Measurements from ENCODE around the gene ELMO1. TPM values are rescaled to one million over a fixed set of nuclear protein-coding genes. Genes with fewer than 3 reads are reported as not detected.

ELMO1 gene
- total and polyA plus RNA-seq, 2 experiments from 2014 or later, result 6.5 to 24.9 TPM

GRCh38 chr7:37041461-37041860 is 407.2 kb downstream of the ELMO1 start:
- no peaks in the 10 kb centered on the region for H3K27me3 ChIP-seq (ENCODE audit: insufficient read depth)
- H3K4me3 ChIP-seq, result no peak overlapping the region
- H3K4me1 Mint-ChIP-seq, result peaks cover 5% of the 10 kb centered on the region; the same call in 2 of the 3 replicates
- H3K4me3 Mint-ChIP-seq, result no peak overlapping the region
- H3K27ac ChIP-seq (ENCODE audit: low read depth), result no peak overlapping the region
- no peaks in the 10 kb centered on the region for H3K27me3 Mint-ChIP-seq (ENCODE audit: insufficient read depth, low read depth, poor library complexity)
- H2AFZ ChIP-seq, result no peak overlapping the region
- no peak for TF ChIP-seq REST (IDR thresholded peaks at IDR 0.05; ENCODE audit: unreplicated experiment)
- no peak for TF ChIP-seq NANOG (IDR thresholded peaks at IDR 0.05; ENCODE audit: borderline replicate concordance)
- no peak for TF ChIP-seq POLR2AphosphoS5 (IDR thresholded peaks at IDR 0.05; ENCODE audit: low read depth)
- TF ChIP-seq ZNF462 (CRISPR knock-in tag; IDR thresholded peaks at IDR 0.05), result no peak
- TF ChIP-seq EZH2 (IDR thresholded peaks at IDR 0.05; ENCODE audit: low read depth, unreplicated experiment), result no peak
- no peaks in the 10 kb centered on the region for H3K36me3 ChIP-seq (ENCODE audit: insufficient read depth)
- no peaks in the 10 kb centered on the region for H4K20me1 ChIP-seq (replicated peaks; ENCODE audit: insufficient read depth)
- ATAC-seq (no peak), DNase-seq (ENCODE audit: low spot score) (no peak)
- H3F3A ChIP-seq (replicated peaks; ENCODE audit: low read depth), result no peaks in the 10 kb centered on the region
- no peaks in the 10 kb centered on the region for H3K4me1 ChIP-seq (ENCODE audit: insufficient read depth)
- H3K27ac Mint-ChIP-seq, result no peak overlapping the region
- no peaks in the 10 kb centered on the region for H3K9me2 ChIP-seq (ENCODE audit: insufficient read depth)
- no peak overlapping the region for H3K4me2 ChIP-seq
- peaks cover 7% of the 10 kb centered on the region; the same call in 2 of the 3 replicates for H3K9me3 Mint-ChIP-seq
- peaks cover 3% of the 10 kb centered on the region; the same call in 2 of the 3 replicates for H3K36me3 Mint-ChIP-seq (ENCODE audit: low read depth)
- H3K79me2 ChIP-seq (replicated peaks; ENCODE audit: insufficient read depth), result no peaks in the 10 kb centered on the region

All from GM23338 (cell line).